ENCODE data around the gene MORC2. TPM values are rescaled to one million over a fixed set of nuclear protein-coding genes. Genes with fewer than 3 reads are reported as not detected.

The MORC2 gene
- 10 to 100 TPM; 29.0 to 36.7 (median 34.9) TPM for polyA plus RNA-seq (ENCODE audit: insufficient read length in 4 of 4)

DNA sequence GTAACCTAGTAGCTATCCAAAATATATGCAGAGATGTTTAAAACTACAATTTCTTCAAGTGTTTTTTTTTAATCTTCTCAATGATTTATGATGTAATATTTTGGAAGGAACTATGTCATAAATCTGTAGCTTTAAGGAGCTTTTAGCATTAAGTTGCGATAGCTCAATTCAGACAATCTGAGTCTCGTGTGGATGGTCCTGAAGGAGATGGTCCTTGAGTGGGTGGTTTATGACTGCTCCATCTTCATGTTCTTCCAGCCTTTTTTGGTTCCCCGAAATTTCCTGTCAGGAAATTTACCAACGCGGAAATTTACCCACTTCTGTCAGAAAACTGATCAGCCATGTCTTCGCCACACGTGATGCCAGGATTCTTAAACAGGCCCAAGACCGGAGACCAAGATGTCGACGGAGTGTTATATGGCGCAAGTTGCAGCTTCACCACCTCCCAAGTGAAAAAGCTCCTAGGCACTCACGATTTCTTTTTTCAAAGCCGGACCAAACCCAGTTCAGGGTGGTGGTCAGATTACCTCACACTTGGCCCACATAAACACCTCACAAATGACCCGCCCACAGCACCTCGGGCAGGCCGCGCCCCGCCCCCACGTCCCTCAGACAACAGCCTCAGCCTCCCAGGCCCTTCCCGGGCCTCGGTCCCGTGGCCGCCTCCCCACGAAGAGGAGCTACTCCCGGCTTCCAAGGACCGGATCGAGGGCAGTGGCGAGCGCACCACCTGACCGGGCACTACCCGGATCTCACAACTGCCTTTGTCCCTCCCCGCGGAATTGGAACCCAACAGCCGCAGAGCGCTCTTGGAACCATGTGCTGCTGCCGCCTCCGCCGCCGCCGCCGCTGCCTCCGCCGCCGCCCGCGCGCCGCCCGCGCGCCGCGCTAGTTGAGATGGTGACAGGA is at the start of gene MORC2:
Gene MORC2 (minus strand): TSS at position 760 of the 909 bp plus-strand sequence. CDS start 885 bp downstream, outside the sequence.
- DNase-seq (ENCODE audit: low read depth in 4 of 4, low spot score in 2 of 4): peak in 3 of 4 donors; percentile 5 to 15 (median 13)

DNA sequence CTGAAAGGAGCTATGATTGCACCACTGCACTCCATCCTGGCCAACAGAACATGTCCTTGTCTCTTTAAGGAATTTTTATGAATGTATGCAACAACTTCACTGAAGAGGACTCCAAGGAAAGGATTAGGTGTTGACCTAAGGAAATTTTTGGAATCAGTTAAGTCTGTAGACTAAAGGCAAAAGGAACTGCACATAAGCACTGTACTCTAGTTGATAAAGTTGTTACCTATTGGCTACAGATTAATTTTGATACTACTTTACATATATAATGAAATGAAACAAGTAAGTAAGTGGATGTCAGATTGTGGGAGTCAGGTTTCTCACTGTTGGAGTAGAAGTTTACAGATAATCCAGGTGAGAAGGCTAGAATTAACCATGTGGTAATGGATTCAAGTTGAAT is 37.0 kb upstream of the MORC2 start:
- no peak for DNase-seq (ENCODE audit: low read depth in 4 of 4, low spot score in 2 of 4)

DNA sequence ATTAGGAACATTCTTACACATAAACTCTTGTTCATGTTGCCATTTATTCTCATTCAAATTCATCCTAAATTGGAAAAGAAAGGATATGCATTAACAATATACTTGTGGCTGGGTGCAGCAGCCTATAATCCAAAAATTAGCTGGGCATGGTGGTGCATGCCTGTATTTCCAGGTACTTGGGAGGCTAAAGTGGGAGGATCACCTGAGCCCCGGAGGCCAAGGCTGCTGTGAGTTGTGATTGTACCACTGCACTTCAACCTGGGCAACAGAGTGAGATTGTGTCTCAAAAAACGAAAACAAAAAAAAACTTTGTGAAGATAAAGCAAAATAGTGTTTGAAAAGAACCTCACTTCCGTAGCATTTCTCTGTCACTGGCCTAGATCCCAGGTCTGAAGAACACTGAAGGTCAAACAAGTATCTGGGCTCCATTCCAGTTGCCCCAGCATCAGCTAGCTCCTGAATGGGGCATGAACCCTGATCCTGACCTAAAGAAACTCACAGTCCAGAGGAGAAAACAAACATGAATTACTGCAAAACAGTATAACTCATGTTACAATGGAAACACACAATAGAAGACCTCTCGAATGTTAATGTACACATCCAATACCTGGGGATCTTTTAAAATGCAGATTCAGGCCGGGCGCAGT is 32.7 kb upstream of the MORC2 start:
- DNase-seq (ENCODE audit: low read depth in 4 of 4, low spot score in 2 of 4): no peak

DNA sequence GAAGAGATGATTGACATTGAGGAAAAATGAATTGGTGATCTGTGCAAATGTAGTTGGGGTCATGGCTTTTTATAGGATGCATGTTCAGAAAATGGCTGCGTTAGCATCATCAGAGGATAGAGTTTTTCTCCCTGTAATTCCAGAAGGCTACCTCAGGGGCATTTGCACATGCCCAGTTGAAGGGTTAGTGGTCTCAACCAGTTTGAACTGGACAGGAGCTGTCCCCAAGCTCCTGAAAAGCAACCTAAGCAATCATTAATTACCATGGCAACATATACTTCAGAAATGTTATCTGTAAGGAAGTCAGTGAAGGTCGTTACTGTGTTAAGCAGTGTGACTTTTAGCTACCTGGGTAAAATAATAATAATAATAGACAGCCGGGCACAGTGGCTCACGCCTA is 29.8 kb upstream of the MORC2 start:
- DNase-seq (ENCODE audit: low read depth in 4 of 4, low spot score in 2 of 4): no peak

DNA sequence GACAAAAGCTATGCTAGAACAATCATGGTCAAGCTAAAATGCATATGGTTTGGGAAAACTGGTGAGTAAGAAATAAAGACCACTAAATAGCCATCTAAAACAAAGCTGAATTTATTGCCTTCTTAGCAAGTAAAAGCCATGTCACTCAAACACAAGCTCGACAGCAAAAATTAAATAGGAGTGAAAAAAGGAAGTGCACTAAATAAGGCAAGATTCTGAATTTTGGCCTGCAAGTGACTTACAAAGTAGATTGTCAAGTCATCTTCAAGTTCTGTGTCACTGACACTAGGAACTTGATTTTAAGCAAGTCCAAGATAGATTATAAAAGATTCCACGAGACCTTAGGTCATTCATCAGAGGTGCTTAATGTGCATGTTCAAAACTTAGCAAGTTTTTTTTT is 27.9 kb upstream of the MORC2 start:
- DNase-seq (ENCODE audit: low read depth in 4 of 4, low spot score in 2 of 4): no peak

DNA sequence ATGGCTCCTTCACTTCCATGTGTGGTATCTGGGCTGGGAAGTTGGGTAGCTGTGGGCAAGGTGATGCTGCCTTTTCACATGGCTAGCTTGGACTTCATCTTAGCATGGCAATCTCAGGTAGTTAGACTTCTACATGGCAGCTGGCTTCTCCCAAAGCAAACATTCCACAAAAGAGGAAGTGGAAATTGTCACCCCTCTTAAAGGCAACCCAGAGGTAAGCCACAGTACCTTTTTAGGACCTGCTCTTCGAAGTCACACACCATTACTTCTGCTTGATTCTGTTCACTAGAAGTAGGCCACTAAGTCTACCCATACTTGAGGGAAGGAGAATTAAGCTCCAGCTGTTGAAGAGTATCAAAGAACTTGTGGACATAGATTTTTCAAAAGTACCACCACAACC is 26.4 kb upstream of the MORC2 start:
- no peak for DNase-seq (ENCODE audit: low read depth in 4 of 4, low spot score in 2 of 4)

DNA sequence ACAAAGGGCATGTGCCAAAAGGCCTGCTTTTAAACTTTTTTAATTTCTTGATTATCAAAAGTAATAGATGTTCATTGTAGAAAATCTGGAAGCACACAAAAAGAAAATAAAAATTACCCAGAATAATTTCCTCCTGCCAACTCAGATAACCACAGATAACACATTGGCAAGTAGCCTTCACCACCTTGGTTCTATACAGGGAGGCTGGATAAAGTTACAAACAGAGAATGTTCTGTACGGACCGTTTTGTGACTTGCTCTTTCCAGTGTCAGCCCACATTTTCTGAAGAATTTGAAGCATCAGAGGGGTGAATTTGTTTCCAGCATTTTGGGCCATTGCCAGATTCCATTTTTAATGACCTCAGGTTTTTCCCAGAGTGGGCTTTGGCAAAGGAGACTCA is 24.0 kb upstream of the MORC2 start:
- no peak for DNase-seq (ENCODE audit: low read depth in 4 of 4, low spot score in 2 of 4)

DNA sequence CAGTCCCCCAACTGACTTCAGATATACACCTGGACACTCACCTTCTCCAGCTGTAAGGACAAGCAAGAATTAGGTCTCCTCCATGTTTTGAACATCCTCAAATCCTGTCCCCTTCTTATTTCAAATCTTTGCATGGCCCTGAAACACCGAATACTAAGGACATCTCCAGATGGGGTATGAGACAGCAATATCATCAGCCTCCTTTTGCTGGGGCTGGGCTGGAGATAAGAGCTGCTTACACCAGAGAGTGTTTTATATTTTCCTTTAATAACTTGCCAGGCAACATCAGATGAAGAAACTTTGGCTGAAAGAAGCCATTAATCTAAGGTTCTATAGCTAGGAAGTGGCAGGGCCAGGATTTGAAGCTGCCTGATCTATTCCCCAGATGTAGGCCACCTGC is 22.1 kb upstream of the MORC2 start:
- no peak for DNase-seq (ENCODE audit: low read depth in 4 of 4, low spot score in 2 of 4)

DNA sequence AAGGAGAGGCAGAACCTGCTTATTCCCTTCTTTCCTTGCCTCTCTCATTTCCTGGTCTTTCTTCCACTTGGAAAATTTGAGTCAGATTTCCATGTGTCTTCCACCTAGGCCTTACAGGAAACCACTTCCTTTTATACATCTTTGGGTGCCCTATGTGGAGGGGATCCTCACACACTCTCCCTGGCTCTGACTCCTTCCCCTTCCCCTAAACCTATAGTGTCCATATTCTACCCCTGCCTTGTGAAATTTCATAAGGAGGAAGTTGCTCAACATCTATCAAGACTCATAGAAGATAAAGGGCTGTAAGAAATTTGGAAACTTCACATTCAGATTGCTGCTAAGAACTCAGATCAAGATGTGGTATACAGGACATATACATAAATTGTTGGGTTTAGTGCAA is 20.9 kb upstream of the MORC2 start:
- no peak for DNase-seq (ENCODE audit: low read depth in 4 of 4, low spot score in 2 of 4)

DNA sequence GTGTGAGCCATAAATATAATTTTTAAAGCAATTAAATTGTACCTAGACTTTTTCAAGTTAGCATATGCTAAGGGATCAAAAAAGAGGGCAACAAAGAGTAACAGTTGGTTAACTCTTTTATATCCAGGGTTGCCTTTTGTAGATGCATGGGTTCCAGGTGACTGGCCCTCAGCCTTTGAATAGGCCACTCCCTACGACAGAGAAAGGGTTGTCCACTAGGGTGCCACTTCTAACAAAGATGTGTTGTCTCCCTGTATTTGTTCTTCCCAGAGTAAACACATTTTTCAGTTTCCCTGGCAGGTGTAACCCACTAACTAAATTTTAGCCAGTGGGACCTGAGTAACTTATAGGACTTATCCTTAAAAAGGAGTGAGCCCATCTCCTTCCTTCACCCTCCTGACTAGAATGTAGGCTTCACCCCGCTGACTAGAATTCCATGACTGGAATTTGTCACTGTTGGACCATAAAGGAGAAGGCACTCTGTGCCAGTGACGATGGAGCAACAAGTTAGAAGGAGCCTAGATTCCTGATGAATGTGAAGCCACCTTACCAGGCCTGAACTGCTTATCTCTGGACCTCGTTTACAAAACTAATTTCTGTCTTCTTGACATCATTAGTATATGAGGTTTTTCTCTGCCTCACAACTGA is 17.1 kb upstream of the MORC2 start:
- no peak for DNase-seq (ENCODE audit: low read depth in 4 of 4, low spot score in 2 of 4)

DNA sequence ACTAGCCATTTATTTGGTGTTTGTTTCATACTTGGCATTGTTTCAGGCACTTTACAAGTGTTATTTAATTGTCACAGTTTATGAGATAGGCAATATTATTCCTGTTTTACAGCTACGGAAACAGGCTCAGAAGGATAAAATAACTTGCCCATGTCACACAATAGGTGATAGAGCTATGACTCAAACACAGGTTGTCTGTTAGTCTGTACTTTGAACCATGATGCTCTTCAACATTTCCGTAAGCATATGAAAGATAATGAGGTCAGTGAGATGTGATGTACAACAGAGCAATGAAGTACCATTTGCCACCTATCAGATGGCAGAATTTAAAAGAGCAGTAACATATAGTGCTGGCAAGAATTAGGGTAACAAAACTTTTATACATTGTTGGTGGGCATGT is 15.7 kb upstream of the MORC2 start:
- no peak for DNase-seq (ENCODE audit: low read depth in 4 of 4, low spot score in 2 of 4)

DNA sequence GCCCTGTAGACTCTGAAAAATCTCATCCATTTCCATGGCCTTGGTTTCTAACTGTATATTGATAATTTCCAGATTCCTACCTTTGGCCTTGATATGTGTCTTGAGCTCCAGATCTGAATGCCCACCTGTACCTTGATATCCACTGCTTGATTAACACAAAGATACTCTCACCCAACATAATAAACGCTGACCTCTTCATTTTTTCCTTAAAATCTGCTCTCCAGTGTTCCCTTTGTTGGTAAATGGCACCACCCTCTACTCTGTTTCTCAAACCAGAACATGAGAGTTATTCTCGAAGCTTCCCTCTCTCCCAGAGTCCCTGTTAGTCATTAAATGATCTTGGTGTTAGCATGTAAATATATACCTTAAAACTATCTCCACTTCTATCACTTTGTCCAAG is 13.9 kb upstream of the MORC2 start:
- DNase-seq (ENCODE audit: low read depth in 4 of 4, low spot score in 2 of 4): no peak

DNA sequence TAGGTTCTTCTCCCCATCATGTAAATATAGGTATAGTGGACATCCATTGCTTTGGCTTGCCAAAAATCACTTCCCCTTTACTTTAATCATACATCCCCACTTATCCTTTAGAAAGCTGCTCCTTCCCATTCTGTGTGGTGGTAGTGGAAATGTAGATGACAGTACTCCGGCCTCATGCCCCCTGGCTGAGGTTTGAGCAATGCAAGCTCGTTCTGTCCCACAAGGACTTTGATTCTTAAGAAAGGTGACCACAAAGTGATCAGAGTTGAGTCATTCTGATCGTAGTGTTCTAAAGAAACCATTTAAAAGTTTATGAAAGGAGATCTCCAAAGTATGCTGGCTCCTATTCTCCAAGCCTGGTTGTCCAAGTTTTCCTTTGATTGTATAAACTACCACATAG is 11.4 kb upstream of the MORC2 start:
- DNase-seq (ENCODE audit: low read depth in 4 of 4, low spot score in 2 of 4): no peak

DNA sequence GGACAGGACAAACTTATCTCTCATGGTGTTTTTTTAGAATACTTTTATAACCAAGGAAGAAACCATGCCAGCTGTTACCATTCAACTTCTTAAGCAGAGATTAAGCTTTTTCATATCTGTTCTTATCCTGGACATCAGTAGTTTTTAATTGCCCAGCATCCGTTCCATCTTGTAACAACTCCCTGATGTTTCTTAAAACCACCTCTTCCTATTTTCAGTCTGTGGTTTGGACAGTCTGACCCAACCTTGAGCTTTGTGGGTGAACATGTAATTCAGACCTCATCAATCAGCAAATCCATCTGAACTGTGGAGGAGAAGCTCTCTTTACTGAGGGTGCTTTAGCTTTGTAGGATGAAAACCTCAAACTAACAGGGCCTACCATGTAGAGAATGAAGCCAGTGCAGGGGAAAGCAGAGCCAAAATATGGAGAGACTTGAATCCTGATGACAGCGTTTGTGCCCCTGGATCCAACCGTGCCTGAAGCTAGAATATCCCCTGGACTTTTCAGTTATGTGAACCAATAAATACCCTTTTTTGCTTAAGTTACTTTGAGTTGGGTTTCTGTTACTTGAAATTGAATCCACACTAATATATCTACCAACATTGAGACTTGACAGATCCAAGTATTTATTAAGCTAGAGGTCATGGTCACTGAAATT is 9.9 kb upstream of the MORC2 start:
- DNase-seq (ENCODE audit: low read depth in 4 of 4, low spot score in 2 of 4): no peak

DNA sequence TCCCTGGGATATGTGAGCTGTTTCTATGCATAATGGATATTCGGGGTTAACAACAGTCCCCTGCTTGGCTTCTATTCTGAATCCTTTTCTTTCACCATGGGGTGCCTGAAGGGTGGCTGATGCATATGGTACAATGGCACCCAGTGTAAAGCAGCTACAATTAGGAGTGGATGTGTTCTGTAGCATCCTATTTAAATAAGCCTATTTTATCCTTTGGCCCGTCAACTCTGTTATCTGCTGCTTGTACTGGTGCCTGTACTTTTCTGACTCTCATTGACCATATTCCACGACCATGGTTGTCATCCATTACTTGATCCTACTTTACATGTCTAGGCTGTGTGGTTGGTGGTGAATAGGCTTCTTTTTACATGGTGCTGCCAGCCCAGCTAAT is 1.8 kb upstream of the MORC2 start:
- DNase-seq (ENCODE audit: low read depth in 4 of 4, low spot score in 2 of 4): no peak

DNA sequence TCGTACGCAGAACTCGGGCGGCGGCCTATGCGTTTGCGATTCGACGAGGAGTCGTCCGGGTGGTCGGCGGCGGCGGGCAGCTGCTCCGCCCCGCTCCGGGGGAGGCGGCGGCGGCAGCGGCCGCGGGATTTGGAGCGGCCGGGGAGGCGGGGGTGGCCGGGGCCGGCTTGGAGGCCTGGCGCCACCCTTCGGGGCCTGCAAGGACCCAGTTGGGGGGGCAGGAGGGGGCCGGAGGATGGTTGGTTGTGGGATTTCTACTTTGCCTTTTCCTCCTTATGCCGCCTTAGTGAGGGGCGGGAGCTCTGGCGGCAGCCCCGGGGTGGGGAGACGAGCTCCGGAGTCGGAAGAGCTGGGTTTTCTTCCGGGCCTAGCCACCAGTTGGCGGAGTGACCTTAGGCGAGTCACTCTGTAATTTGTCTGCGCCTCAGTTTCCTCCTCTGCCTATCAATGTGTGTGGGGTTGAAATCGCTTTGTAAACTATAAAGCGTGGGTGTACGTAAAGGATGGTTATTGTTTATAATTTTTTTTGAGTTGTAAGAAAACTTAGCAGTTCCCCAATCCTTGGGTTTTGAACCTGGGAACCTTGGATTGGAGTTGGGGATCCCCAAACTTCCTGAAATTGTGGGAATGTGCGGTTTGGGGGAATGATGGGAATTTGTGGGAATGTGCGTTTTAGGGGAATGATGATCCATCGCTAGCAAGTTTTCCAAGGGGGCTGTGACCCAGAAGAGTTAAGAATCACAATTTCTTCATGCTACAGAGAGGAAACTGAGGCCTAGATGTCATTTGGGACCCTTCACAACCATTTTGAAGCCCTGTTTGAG is 1.2 kb upstream of the MORC2 start:
- peak in 3 of 4 donors; percentile 2 to 13 (median 8) for DNase-seq (ENCODE audit: low read depth in 4 of 4, low spot score in 2 of 4)

DNA sequence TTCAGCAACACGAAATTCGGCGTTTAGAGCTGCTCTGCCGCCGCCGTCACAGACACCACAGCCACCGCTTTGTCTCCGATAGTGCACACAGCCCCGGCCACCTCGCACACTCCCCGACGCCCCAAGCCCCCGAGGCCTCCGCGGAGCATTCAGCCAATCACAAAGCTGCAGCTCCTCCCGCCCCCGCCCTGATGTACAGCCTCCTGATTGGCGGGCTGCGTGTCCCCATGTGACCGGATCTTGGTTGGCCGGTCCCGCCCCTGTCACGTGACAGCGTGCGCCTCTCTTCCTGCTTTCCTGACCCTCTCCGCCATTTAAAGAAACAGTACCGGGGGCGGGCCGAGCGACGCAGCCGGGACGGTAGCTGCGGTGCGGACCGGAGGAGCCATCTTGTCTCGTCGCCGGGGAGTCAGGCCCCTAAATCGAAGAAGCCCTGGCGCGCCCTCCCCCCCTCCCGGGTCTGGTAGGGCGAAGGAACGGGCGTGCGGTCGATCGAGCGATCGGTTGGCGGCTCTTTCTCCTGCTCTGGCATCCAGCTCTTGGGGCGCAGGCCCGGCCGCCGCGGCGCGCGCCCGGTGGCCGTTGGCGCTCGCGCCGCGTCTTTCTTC is 454 bp upstream of the MORC2 start, which contains the start of gene TUG1:
Gene TUG1 (plus strand): TSS at position 342 of the 608 bp plus-strand sequence.
- peak; percentile 96 to 97 (median 96) for DNase-seq (ENCODE audit: low read depth in 4 of 4, low spot score in 2 of 4)

DNA sequence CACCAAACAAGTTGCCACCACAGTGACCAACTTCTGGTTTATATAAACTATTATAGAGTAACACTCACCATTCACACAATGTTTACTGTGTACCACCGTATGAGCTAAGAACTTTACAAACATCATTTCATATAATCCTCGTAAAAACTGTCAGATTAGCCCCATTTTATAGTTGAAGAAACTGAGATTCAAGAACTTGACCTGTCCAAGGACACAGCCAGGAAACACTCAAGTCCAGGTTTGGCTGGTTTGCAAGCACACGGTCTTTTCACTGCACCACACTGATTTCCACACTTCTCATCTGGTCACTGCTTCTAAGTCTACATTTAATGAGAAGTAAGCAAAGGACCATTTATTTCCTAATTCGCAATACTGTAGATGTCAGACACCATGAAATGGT is 3.7 kb downstream of the MORC2 start:
- DNase-seq (ENCODE audit: low read depth in 4 of 4, low spot score in 2 of 4): no peak

DNA sequence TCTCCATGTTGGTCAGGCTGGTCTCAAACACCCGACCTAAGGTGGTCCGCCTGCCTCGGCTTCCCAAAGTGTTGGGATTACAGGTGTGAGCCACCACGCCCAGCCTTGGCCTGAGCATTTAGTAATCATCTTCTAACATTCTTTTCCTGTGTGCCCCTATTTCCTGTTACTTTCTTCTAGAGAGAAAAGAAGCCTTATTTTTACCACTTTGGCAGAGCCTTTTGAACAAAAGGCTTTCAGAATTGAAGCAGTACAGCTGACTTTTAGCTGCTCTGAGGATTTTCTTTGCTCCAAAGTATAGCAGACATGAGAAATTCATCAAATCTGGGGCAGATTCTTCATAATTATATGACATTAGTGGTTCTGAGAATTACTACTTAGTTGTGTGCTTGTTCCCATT is 13.4 kb downstream of the MORC2 start:
- DNase-seq (ENCODE audit: low read depth in 4 of 4, low spot score in 2 of 4): no peak

DNA sequence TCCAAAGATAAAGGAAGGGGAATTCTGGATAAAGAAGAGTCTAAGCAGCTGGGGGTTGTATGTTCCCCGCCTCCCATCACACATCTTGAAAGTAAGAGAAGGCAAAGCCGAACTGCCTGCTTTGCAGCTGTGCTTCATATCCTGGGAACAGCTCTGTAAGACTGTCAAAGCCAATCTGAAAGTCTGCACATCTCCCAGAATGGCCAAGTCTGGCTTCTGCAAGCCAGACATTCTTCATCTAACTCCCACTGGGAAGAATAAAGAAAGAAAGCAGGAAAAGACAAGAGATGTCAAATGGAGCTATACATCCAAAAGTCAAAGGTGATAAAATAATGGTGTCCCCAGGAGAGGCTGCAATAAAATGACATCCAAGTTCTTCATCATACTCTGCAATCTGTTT is 15.4 kb downstream of the MORC2 start:
- no peak for DNase-seq (ENCODE audit: low read depth in 4 of 4, low spot score in 2 of 4)
